ENCODE data around the gene DIP2C.

Gene DIP2C

GRCh38 chr10:507908-508444, 181.5 kb downstream of the DIP2C start:
- H3K27me3 ChIP-seq (ENCODE audit: control insufficient read depth in 2 of 2, insufficient read depth in 2 of 2, low read length in 2 of 2): no peaks in the 10 kb centered on the region
- no peaks in the 10 kb centered on the region for H3K9me3 ChIP-seq (ENCODE audit: control insufficient read depth in 2 of 2, low read length in 2 of 2)
- no peak overlapping the region for H3K4me3 ChIP-seq (ENCODE audit: low read length in 2 of 2)
- peaks cover 0 to 3% of the 10 kb centered on the region in 2 donors for H3K36me3 ChIP-seq (ENCODE audit: control insufficient read depth in 2 of 2, insufficient read depth in 2 of 2, low read length in 2 of 2)
- H3K27ac ChIP-seq (ENCODE audit: low read depth in 2 of 2, low read length in 2 of 2): no peak overlapping the region
- H3K9ac ChIP-seq (ENCODE audit: low read depth in 1 of 2, low read length in 2 of 2): no peak overlapping the region
- peaks cover 0 to 7% of the 10 kb centered on the region in 2 donors for H3K4me1 ChIP-seq (ENCODE audit: control insufficient read depth in 2 of 2, insufficient read depth in 2 of 2, low read length in 2 of 2)

GRCh38 chr10:507355-507699, 182.1 kb downstream of the DIP2C start:
- no peak overlapping the region for H3K4me3 ChIP-seq (ENCODE audit: low read length in 2 of 2)
- peaks cover 0 to 7% of the 10 kb centered on the region in 2 donors for H3K4me1 ChIP-seq (ENCODE audit: control insufficient read depth in 2 of 2, insufficient read depth in 2 of 2, low read length in 2 of 2)
- H3K9ac ChIP-seq (ENCODE audit: low read depth in 1 of 2, low read length in 2 of 2): no peak overlapping the region
- H3K9me3 ChIP-seq (ENCODE audit: control insufficient read depth in 2 of 2, low read length in 2 of 2): no peaks in the 10 kb centered on the region
- H3K36me3 ChIP-seq (ENCODE audit: control insufficient read depth in 2 of 2, insufficient read depth in 2 of 2, low read length in 2 of 2): peaks cover 0 to 3% of the 10 kb centered on the region in 2 donors
- H3K27me3 ChIP-seq (ENCODE audit: control insufficient read depth in 2 of 2, insufficient read depth in 2 of 2, low read length in 2 of 2): no peaks in the 10 kb centered on the region
- H3K27ac ChIP-seq (ENCODE audit: low read depth in 2 of 2, low read length in 2 of 2): no peak overlapping the region

- H3K27ac ChIP-seq (ENCODE audit: low read depth in 2 of 2, low read length in 2 of 2): no peak overlapping the region
- H3K9me3 ChIP-seq (ENCODE audit: control insufficient read depth in 2 of 2, low read length in 2 of 2): no peaks in the 10 kb centered on the region
- H3K36me3 ChIP-seq (ENCODE audit: control insufficient read depth in 2 of 2, insufficient read depth in 2 of 2, low read length in 2 of 2): peaks cover 0 to 3% of the 10 kb centered on the region in 2 donors
- H3K27me3 ChIP-seq (ENCODE audit: control insufficient read depth in 2 of 2, insufficient read depth in 2 of 2, low read length in 2 of 2): no peaks in the 10 kb centered on the region
- no peak overlapping the region for H3K9ac ChIP-seq (ENCODE audit: low read depth in 1 of 2, low read length in 2 of 2)
- no peak overlapping the region for H3K4me3 ChIP-seq (ENCODE audit: low read length in 2 of 2)
- H3K4me1 ChIP-seq (ENCODE audit: control insufficient read depth in 2 of 2, insufficient read depth in 2 of 2, low read length in 2 of 2): peaks cover 0 to 7% of the 10 kb centered on the region in 2 donors
These were observed 182.8 kb downstream of the DIP2C start for GRCh38 chr10:506451-507354.

GRCh38 chr10:505419-505818, 184.0 kb downstream of the DIP2C start:
- H3K9me3 ChIP-seq (ENCODE audit: control insufficient read depth in 2 of 2, low read length in 2 of 2): no peaks in the 10 kb centered on the region
- H3K4me1 ChIP-seq (ENCODE audit: control insufficient read depth in 2 of 2, insufficient read depth in 2 of 2, low read length in 2 of 2): no peaks in the 10 kb centered on the region
- H3K4me3 ChIP-seq (ENCODE audit: low read length in 2 of 2): no peak overlapping the region
- no peak overlapping the region for H3K27ac ChIP-seq (ENCODE audit: low read depth in 2 of 2, low read length in 2 of 2)
- H3K9ac ChIP-seq (ENCODE audit: low read depth in 1 of 2, low read length in 2 of 2): no peak overlapping the region
- H3K27me3 ChIP-seq (ENCODE audit: control insufficient read depth in 2 of 2, insufficient read depth in 2 of 2, low read length in 2 of 2): no peaks in the 10 kb centered on the region
- peaks cover 0 to 3% of the 10 kb centered on the region in 2 donors for H3K36me3 ChIP-seq (ENCODE audit: control insufficient read depth in 2 of 2, insufficient read depth in 2 of 2, low read length in 2 of 2)

GRCh38 chr10:504806-505205, 184.7 kb downstream of the DIP2C start:
- Histone ChIP-seq H3K36me3 (ENCODE audit: control insufficient read depth in 2 of 2, insufficient read depth in 2 of 2, low read length in 2 of 2) (peaks cover 0 to 3% of the 10 kb centered on the region in 2 donors), H3K4me3 (ENCODE audit: low read length in 2 of 2) (no peak overlapping the region), H3K27me3 (ENCODE audit: control insufficient read depth in 2 of 2, insufficient read depth in 2 of 2, low read length in 2 of 2) (no peaks in the 10 kb centered on the region), H3K27ac (ENCODE audit: low read depth in 2 of 2, low read length in 2 of 2) (no peak overlapping the region), H3K9ac (ENCODE audit: low read depth in 1 of 2, low read length in 2 of 2) (no peak overlapping the region), H3K4me1 (ENCODE audit: control insufficient read depth in 2 of 2, insufficient read depth in 2 of 2, low read length in 2 of 2) (no peaks in the 10 kb centered on the region), H3K9me3 (ENCODE audit: control insufficient read depth in 2 of 2, low read length in 2 of 2) (no peaks in the 10 kb centered on the region)

- H3K4me1 ChIP-seq (ENCODE audit: control insufficient read depth in 2 of 2, insufficient read depth in 2 of 2, low read length in 2 of 2): no peaks in the 10 kb centered on the region
- H3K27me3 ChIP-seq (ENCODE audit: control insufficient read depth in 2 of 2, insufficient read depth in 2 of 2, low read length in 2 of 2): no peaks in the 10 kb centered on the region
- no peak overlapping the region for H3K27ac ChIP-seq (ENCODE audit: low read depth in 2 of 2, low read length in 2 of 2)
- peaks cover 0 to 3% of the 10 kb centered on the region in 2 donors for H3K36me3 ChIP-seq (ENCODE audit: control insufficient read depth in 2 of 2, insufficient read depth in 2 of 2, low read length in 2 of 2)
- H3K4me3 ChIP-seq (ENCODE audit: low read length in 2 of 2): no peak overlapping the region
- no peaks in the 10 kb centered on the region for H3K9me3 ChIP-seq (ENCODE audit: control insufficient read depth in 2 of 2, low read length in 2 of 2)
- H3K9ac ChIP-seq (ENCODE audit: low read depth in 1 of 2, low read length in 2 of 2): no peak overlapping the region
These were observed 185.3 kb downstream of the DIP2C start for GRCh38 chr10:504121-504611.

GRCh38 chr10:501596-501995, 187.9 kb downstream of the DIP2C start:
- Histone ChIP-seq H3K36me3 (ENCODE audit: control insufficient read depth in 2 of 2, insufficient read depth in 2 of 2, low read length in 2 of 2) (no peaks in the 10 kb centered on the region), H3K4me3 (ENCODE audit: low read length in 2 of 2) (no peak overlapping the region), H3K9me3 (ENCODE audit: control insufficient read depth in 2 of 2, low read length in 2 of 2) (no peaks in the 10 kb centered on the region), H3K27me3 (ENCODE audit: control insufficient read depth in 2 of 2, insufficient read depth in 2 of 2, low read length in 2 of 2) (no peaks in the 10 kb centered on the region), H3K4me1 (ENCODE audit: control insufficient read depth in 2 of 2, insufficient read depth in 2 of 2, low read length in 2 of 2) (no peaks in the 10 kb centered on the region), H3K27ac (ENCODE audit: low read depth in 2 of 2, low read length in 2 of 2) (no peak overlapping the region), H3K9ac (ENCODE audit: low read depth in 1 of 2, low read length in 2 of 2) (no peak overlapping the region)

GRCh38 chr10:500876-501275, 188.6 kb downstream of the DIP2C start:
- Histone ChIP-seq H3K9me3 (ENCODE audit: control insufficient read depth in 2 of 2, low read length in 2 of 2) (no peaks in the 10 kb centered on the region), H3K36me3 (ENCODE audit: control insufficient read depth in 2 of 2, insufficient read depth in 2 of 2, low read length in 2 of 2) (no peaks in the 10 kb centered on the region), H3K9ac (ENCODE audit: low read depth in 1 of 2, low read length in 2 of 2) (no peak overlapping the region), H3K27me3 (ENCODE audit: control insufficient read depth in 2 of 2, insufficient read depth in 2 of 2, low read length in 2 of 2) (no peaks in the 10 kb centered on the region), H3K27ac (ENCODE audit: low read depth in 2 of 2, low read length in 2 of 2) (no peak overlapping the region), H3K4me3 (ENCODE audit: low read length in 2 of 2) (no peak overlapping the region), H3K4me1 (ENCODE audit: control insufficient read depth in 2 of 2, insufficient read depth in 2 of 2, low read length in 2 of 2) (no peaks in the 10 kb centered on the region)

- Histone ChIP-seq H3K4me3 (ENCODE audit: low read length in 2 of 2) (no peak overlapping the region), H3K9me3 (ENCODE audit: control insufficient read depth in 2 of 2, low read length in 2 of 2) (no peaks in the 10 kb centered on the region), H3K4me1 (ENCODE audit: control insufficient read depth in 2 of 2, insufficient read depth in 2 of 2, low read length in 2 of 2) (no peaks in the 10 kb centered on the region), H3K27ac (ENCODE audit: low read depth in 2 of 2, low read length in 2 of 2) (no peak overlapping the region), H3K9ac (ENCODE audit: low read depth in 1 of 2, low read length in 2 of 2) (no peak overlapping the region), H3K27me3 (ENCODE audit: control insufficient read depth in 2 of 2, insufficient read depth in 2 of 2, low read length in 2 of 2) (no peaks in the 10 kb centered on the region), H3K36me3 (ENCODE audit: control insufficient read depth in 2 of 2, insufficient read depth in 2 of 2, low read length in 2 of 2) (no peaks in the 10 kb centered on the region)
These were observed 189.5 kb downstream of the DIP2C start for GRCh38 chr10:499991-500390.

GRCh38 chr10:498760-499435, 190.6 kb downstream of the DIP2C start:
- Histone ChIP-seq H3K9me3 (ENCODE audit: control insufficient read depth in 2 of 2, low read length in 2 of 2) (no peaks in the 10 kb centered on the region), H3K4me3 (ENCODE audit: low read length in 2 of 2) (no peak overlapping the region), H3K4me1 (ENCODE audit: control insufficient read depth in 2 of 2, insufficient read depth in 2 of 2, low read length in 2 of 2) (no peaks in the 10 kb centered on the region), H3K27me3 (ENCODE audit: control insufficient read depth in 2 of 2, insufficient read depth in 2 of 2, low read length in 2 of 2) (no peaks in the 10 kb centered on the region), H3K9ac (ENCODE audit: low read depth in 1 of 2, low read length in 2 of 2) (no peak overlapping the region), H3K36me3 (ENCODE audit: control insufficient read depth in 2 of 2, insufficient read depth in 2 of 2, low read length in 2 of 2) (no peaks in the 10 kb centered on the region), H3K27ac (ENCODE audit: low read depth in 2 of 2, low read length in 2 of 2) (no peak overlapping the region)

Measured in mucosa of rectum (tissue), 2 donors.